ENCODE measurements around the gene ACACB. TPM values are rescaled to one million over a fixed set of nuclear protein-coding genes. Genes with fewer than 3 reads are reported as not detected.

ACACB gene
- total and polyA plus RNA-seq, 2 experiments from 2014 or later = 6.2 to 15.4 TPM

- no peak overlapping the region; the same call in 1 of the 2 replicates for H3K27ac ChIP-seq (ENCODE audit: low read depth)
- no peaks in the 10 kb centered on the region for H3K36me3 ChIP-seq (ENCODE audit: insufficient read depth)
- H3K79me2 ChIP-seq (replicated peaks; ENCODE audit: insufficient read depth) = no peaks in the 10 kb centered on the region
- no peaks in the 10 kb centered on the region for H4K20me1 ChIP-seq (replicated peaks; ENCODE audit: insufficient read depth)
- no peaks in the 10 kb centered on the region; the same call in 2 of the 3 replicates for H3K4me1 Mint-ChIP-seq
- H3F3A ChIP-seq (replicated peaks; ENCODE audit: low read depth) = no peaks in the 10 kb centered on the region
- peak; percentile 57 for DNase-seq (ENCODE audit: low spot score)
- H3K9me2 ChIP-seq (ENCODE audit: insufficient read depth) = no peaks in the 10 kb centered on the region
- peaks cover 27% of the 10 kb centered on the region for H3K36me3 Mint-ChIP-seq (ENCODE audit: low read depth)
- H2AFZ ChIP-seq = no peak overlapping the region
- no peaks in the 10 kb centered on the region for H3K4me1 ChIP-seq (ENCODE audit: insufficient read depth)
- H3K27me3 Mint-ChIP-seq (ENCODE audit: insufficient read depth, low read depth, poor library complexity) = peaks cover 6% of the 10 kb centered on the region
- no peaks in the 10 kb centered on the region for H3K27me3 ChIP-seq (ENCODE audit: insufficient read depth)
- H3K27ac Mint-ChIP-seq = no peak overlapping the region
- no peak for TF ChIP-seq EZH2 (IDR thresholded peaks at IDR 0.05; ENCODE audit: low read depth, unreplicated experiment)
- TF ChIP-seq, protein P1, sequence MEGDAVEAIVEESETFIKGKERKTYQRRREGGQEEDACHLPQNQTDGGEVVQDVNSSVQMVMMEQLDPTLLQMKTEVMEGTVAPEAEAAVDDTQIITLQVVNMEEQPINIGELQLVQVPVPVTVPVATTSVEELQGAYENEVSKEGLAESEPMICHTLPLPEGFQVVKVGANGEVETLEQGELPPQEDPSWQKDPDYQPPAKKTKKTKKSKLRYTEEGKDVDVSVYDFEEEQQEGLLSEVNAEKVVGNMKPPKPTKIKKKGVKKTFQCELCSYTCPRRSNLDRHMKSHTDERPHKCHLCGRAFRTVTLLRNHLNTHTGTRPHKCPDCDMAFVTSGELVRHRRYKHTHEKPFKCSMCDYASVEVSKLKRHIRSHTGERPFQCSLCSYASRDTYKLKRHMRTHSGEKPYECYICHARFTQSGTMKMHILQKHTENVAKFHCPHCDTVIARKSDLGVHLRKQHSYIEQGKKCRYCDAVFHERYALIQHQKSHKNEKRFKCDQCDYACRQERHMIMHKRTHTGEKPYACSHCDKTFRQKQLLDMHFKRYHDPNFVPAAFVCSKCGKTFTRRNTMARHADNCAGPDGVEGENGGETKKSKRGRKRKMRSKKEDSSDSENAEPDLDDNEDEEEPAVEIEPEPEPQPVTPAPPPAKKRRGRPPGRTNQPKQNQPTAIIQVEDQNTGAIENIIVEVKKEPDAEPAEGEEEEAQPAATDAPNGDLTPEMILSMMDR (conservative IDR thresholded peaks at IDR 0.05; ENCODE audit: low read depth in 2 of 2) = peak; percentile 16 to 36; a peak in 2 of 4 replicates
- no peak overlapping the region for H3K4me3 Mint-ChIP-seq
- H3K4me2 ChIP-seq = no peak overlapping the region
- H3K9me3 Mint-ChIP-seq = peaks cover 12% of the 10 kb centered on the region
- ATAC-seq = peak; percentile 61
- H3K4me3 ChIP-seq = no peak overlapping the region
These were observed 137.6 kb downstream of the ACACB start for GRCh38 chr12:109253913-109254544.

- no peak for TF ChIP-seq STAT1 (IDR thresholded peaks at IDR 0.05; ENCODE audit: unreplicated experiment)
- TF ChIP-seq, protein P2, sequence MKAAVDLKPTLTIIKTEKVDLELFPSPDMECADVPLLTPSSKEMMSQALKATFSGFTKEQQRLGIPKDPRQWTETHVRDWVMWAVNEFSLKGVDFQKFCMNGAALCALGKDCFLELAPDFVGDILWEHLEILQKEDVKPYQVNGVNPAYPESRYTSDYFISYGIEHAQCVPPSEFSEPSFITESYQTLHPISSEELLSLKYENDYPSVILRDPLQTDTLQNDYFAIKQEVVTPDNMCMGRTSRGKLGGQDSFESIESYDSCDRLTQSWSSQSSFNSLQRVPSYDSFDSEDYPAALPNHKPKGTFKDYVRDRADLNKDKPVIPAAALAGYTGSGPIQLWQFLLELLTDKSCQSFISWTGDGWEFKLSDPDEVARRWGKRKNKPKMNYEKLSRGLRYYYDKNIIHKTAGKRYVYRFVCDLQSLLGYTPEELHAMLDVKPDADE (IDR thresholded peaks at IDR 0.05) = no peak
- TF ChIP-seq, protein P1 (conservative IDR thresholded peaks at IDR 0.05; ENCODE audit: low read depth in 2 of 2) = peak; percentile 43 to 72
- TF ChIP-seq ZNF114 (CRISPR knock-in tag; IDR thresholded peaks at IDR 0.05) = no peak
- TF ChIP-seq POLR2AphosphoS5 (IDR thresholded peaks at IDR 0.05; ENCODE audit: low read depth) = no peak
- H4K20me1 ChIP-seq (replicated peaks; ENCODE audit: insufficient read depth) = no peaks in the 10 kb centered on the region
- no peaks in the 10 kb centered on the region for H3K4me1 ChIP-seq (ENCODE audit: insufficient read depth)
- no peak overlapping the region for H3K4me2 ChIP-seq
- DNase-seq (ENCODE audit: low spot score) (peak; percentile 70), ATAC-seq (peak; percentile 86)
- no peaks in the 10 kb centered on the region for H3K9me2 ChIP-seq (ENCODE audit: insufficient read depth)
- no peak overlapping the region for H2AFZ ChIP-seq
- no peaks in the 10 kb centered on the region for H3K36me3 ChIP-seq (ENCODE audit: insufficient read depth)
- H3F3A ChIP-seq (replicated peaks; ENCODE audit: low read depth) = no peaks in the 10 kb centered on the region
- Mint-ChIP-seq H3K4me1 (no peaks in the 10 kb centered on the region; the same call in 1 of the 3 replicates), H3K27ac (no peak overlapping the region), H3K4me3 (no peak overlapping the region), H3K9me3 (peaks cover 12% of the 10 kb centered on the region), H3K36me3 (ENCODE audit: low read depth) (peaks cover 27% of the 10 kb centered on the region), H3K27me3 (ENCODE audit: insufficient read depth, low read depth, poor library complexity) (peaks cover 8% of the 10 kb centered on the region)
- H3K27me3 ChIP-seq (ENCODE audit: insufficient read depth) = no peaks in the 10 kb centered on the region
- no peak overlapping the region for H3K27ac ChIP-seq (ENCODE audit: low read depth)
- no peaks in the 10 kb centered on the region for H3K79me2 ChIP-seq (replicated peaks; ENCODE audit: insufficient read depth)
- no peak overlapping the region for H3K4me3 ChIP-seq
These were observed 139.0 kb downstream of the ACACB start for GRCh38 chr12:109255377-109255776.

Measured in GM23338 (cell line).